ENCODE results near the gene CHST15.

CHST15 gene

DNA sequence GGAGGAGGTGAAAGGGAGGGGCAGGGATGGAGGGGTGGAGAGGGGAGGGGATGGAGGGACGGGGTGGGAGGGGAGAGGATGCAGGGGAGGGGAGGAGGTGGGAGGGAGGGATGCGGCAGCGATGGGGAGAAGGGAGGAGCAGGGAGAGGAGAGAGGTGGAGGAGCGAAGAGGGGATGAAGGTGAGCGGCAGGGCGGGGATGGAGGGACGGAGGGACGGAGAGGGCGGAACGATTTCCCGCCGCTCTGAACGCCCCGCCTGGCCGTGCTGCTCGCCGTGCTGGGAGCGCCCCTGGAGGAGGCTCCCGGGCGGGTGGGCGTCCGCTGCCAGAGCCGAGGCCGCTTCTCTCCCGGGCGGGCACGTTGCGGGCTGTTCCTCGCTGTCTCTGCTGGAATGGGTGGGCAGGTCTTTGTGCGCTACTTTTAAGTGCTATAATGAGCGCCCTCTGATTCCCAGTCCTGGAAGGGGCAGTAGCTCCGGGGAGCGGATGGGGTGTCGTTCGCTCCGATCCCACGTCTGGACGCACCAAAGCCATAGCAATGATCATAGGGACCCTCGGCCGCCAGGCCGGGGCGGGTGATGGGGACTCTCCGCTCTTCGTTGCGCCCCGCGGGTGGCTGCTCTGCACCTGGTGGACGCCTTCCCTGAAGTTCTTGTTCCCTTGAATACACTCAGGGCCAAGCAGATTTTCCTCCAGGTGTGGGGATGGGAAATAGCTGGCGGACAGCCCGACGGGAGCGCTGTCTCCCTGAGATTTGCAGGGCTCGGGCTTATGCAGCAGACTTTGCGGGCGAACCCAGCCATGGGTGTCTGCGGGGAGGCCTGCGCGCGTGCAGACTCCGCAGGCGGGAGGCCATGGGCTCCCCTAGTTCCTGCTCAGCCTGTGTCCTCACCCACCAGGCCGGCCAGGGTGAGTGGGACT lies 120.7 kb downstream of the CHST15 start:
- no peak for DNase-seq (ENCODE audit: low read depth in 3 of 3, low spot score in 1 of 3)

DNA sequence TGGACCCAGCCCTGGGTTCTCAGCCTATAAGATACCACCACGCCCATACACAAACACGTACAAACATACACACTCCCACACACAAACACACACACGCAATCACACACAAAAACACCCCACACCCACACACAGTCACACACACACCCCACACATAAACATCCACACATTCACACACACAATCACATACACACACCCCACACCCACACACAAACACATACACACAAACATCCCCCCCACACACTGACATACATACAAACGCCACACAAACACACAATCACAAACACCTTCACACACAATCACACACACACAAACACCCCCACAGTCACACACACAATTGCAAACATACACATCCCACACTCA lies 122.5 kb downstream of the CHST15 start:
- DNase-seq (ENCODE audit: low read depth in 3 of 3, low spot score in 1 of 3), result no peak

DNA sequence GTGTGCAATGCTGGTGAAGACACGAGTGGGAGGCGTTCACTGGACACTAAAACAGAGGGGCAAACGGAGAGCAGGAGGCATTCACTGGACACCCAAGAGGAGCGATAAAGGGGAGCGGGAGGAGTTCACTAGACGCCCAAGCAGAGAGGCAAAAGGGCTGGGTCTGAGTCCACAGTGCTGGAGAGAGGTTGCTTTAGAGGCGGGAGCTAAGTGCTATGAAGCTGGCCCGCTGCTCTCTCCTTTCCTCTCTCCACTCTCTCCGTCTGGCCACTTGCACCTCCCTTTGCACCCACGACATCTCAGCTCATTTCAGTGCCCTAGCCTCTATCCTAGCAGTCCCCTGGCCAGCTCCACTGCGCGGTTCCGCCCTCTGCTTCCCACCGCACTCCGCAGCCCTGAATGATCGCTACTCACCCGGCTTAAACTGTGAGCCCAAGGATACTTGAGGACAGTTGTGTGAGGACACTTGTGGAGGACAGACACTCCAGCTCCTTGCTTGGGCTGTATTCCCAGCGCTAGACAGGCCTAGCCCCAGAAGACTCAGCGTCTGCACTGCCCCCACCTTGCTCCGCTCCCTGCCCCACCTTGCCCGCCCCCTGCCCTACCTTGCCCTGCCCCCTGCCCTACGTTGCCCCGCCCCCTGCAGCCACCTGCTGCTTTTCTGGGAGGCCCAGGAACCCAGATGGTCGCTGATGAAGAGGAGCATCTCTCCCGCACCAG lies 123.0 kb downstream of the CHST15 start:
- DNase-seq (ENCODE audit: low read depth in 3 of 3, low spot score in 1 of 3), result no peak

DNA sequence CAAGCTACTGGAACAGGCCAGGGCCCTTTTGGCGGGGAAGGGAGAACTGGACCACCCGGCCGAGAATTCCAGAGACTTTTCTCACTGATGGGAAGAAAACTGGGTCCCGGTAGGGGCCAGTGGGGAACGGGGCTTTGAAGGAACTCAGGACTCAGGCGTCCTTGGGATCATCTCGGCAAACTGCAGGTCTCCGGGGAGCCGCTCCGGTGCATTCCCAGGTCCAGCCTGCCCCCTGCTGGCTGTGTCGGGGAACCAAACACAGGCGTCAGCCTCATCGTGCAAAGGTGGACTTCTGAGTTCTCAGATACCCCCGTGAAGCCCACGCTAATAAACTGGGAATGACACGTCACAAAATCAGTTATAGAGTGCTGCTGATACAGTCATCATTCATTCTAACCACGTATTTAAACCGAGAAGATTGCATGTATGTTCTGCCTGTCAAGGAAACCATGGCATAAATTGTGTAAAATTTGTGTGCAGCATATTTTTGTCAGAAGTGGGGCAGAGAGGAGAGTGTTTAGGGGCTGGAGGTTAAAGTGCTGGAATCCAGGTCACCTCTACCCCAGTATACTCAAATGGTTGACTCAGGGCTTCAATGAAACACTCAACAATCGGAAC lies 125.7 kb downstream of the CHST15 start:
- peak in 1 of 3 donors; percentile 14 for DNase-seq (ENCODE audit: low read depth in 3 of 3, low spot score in 1 of 3)

DNA sequence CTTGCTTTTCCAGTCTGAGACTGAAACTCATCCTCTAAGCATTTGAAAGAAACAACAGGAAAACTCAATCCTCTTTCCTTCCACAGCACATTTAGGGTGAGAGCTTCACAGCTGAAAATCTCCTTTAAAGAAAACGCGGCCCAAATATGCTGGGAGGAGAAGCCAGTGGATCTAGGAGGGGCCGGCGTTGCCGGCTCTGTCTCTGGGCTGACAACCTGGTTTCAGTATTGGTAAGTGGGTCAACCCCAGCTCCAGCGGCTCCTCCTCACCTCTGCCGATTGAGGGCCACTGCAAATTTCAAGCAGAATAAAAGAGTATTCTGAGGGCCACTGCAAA lies 126.5 kb downstream of the CHST15 start:
- no peak for DNase-seq (ENCODE audit: low read depth in 3 of 3, low spot score in 1 of 3)

DNA sequence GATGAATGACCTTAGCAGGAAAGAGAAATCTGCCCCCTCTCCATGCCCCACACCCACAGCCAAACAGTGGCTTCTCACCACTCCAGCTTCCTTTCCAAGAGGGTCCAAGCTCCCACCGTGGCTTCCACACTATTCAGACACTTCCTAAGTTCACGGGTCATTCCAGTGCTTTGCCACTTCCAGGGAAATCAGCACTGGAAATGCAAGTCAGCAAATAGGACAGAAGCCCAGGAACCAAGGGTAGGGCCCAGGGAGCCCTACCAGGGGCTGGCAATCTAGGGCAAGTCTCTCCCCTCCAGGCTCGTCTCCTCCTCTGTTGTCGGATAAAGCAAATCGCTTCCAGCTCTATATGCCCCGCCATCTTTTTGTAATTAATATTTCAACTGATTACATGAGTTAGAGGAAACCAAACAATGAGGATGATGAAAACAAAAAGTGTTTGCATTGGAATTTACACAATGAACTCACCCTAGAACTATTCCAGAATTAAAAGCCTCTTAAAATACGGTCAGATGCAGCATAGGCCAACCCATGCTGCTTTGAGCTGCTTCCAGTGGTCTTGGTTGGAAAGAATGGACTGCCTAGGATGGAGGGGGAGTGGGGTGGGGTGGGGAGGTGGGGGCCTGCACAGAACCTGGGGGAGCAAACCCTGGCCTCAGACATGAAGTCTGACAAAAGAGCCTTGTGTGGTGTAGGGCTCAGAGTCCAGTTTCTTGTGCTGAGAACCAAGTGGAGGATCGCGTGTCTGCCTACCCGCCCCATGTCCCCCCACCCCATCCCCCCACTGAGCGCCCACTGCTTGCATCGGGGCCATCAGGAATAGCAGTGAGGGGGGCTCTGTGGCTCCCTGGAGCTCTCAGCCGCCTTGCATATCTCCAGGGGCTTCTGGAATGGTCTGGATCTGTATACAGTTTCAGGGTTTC lies 127.2 kb downstream of the CHST15 start:
- no peak for DNase-seq (ENCODE audit: low read depth in 3 of 3, low spot score in 1 of 3)

DNA sequence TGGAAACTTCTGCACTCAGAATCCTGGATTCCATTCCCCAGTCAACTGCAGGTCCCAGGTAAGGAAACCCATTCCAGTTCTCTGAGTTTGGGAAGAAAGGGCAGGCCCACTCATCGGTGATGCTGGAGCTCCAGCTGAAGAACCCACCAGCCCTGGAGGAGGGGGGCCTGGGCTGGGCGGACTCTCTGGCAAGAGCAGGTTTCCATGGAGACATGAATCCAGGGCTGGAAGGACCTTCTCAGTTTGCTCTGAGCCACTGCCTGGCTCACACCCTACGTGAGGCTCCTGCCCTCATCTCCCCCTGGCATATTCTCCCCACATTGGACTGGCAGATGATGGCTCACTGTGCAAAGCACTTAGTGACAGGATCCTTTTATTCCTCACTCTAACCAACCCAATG lies 128.4 kb downstream of the CHST15 start:
- no peak for DNase-seq (ENCODE audit: low read depth in 3 of 3, low spot score in 1 of 3)

DNA sequence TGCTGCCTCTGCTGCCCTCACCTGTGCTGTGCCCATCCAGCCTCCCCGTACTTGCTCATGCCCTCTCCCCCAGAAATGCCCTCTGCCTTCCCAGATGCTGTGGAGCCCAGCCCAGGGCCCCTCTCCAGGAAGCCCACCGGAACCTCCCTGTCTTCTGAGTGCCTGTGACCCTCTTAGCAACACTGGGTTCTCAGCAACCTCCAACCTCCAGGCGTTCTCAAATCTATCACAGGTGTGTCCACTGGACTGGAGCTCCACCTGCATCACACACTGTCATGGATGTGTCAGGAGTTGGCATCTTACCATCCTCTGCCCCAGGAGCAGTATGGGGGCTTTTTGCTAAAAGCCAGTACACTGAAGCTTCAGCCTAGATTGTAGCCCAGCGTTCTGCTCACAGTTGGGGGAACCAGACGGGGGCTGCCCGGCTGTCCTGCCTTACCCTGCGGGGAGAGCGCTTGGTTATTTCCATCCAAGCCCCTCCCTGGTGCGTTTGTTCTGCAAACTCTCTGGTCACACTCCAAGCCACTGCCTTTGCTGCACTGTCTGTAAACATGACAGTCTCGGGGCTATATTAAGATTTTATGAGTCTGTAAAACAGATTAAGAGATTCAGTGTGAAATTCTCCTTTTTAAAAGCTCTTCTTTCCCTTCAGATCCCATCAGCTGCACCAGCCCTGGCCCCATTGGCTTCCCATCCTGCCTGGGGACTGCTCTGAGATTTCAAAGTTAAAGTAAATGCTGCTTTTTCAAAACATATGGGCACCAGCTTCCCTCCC lies 130.5 kb downstream of the CHST15 start:
- DNase-seq (ENCODE audit: low read depth in 3 of 3, low spot score in 1 of 3), result no peak

DNA sequence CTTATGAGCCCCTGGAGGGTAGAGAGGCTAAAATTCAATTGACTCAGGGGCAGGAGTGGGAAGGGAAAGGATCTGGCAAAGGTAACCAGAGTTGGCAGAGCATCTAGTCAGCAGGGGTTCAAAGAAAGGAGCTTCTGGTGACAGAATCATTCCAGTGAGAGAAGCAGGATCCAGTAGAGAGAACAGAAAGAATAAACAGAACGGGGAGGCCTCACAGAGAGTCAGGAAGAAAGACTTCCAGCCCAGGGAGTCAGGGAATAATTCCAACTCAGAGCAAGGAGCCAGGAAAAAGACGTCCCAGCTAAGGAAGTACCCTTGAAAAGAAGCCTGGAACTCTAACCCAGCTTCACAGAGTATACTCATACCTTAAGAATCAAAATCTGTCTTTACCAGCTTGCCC lies 135.2 kb downstream of the CHST15 start:
- no peak for DNase-seq (ENCODE audit: low read depth in 3 of 3, low spot score in 1 of 3)

Measured in stimulated activated CD4-positive, alpha-beta T cell treated with anti-CD3 and anti-CD28 coated beads, TNF-alpha, amount 100 ng/mL, for 1 hour (primary cell).